K562 (cell line): ENCODE measurements around the gene RMC1. TPM values are rescaled to one million over a fixed set of nuclear protein-coding genes. Genes with fewer than 3 reads are reported as not detected.
A peak's percentile ranks its signal among the peaks of the same experiment; 100 is the strongest.

Experiments used
- CBX3 ChIP-seq, 2 experiments: IDR thresholded peaks; 1 replicate in 1 of 2; 2 replicates in 1 of 2; pipeline ENCODE4 v1.6.1; 2012; ENCODE audit warnings: inconsistent platforms in 2 of 2, low read length in 2 of 2, borderline replicate concordance in 1 of 2, control low read depth in 1 of 2
- CHD1 ChIP-seq: fragments of 200-600 bp; sonication (generic); IDR thresholded peaks from one replicate; pipeline ENCODE4 v1.6.1; 2012; ENCODE audit warnings: mild to moderate bottlenecking, moderate library complexity, low read length, inconsistent platforms
- HMG20B ChIP-seq: fragments of 250-450 bp; sonication (Bioruptor Pico); IDR thresholded peaks from 2 replicates; pipeline ENCODE4 v1.5.0; 2021; ENCODE audit warnings: mild to moderate bottlenecking
- NCOR1 ChIP-seq: fragments of 450-650 bp; IDR thresholded peaks from 2 replicates; pipeline ENCODE4 v1.6.1; 2016; ENCODE audit warnings: mild to moderate bottlenecking, moderate library complexity
- PRPF4 ChIP-seq: fragments of 200-400 bp; formaldehyde crosslinking; IDR thresholded peaks from one replicate; pipeline ENCODE4 v1.6.1; 2017; ENCODE audit warnings: low read length, low read depth, mild to moderate bottlenecking; ENCODE audit not compliant: insufficient read depth, poor library complexity, severe bottlenecking
- SIN3A ChIP-seq, 2 experiments: fragments of 150-350 bp in 1 of 2; IDR thresholded peaks; 2 replicates each; pipeline ENCODE4 v1.6.1; 2011 to 2016; ENCODE audit warnings: borderline replicate concordance in 2 of 2, low read depth in 2 of 2, low read length in 2 of 2, mild to moderate bottlenecking in 2 of 2, moderate library complexity in 2 of 2; ENCODE audit not compliant: control insufficient read depth in 1 of 2
- SIN3B ChIP-seq: fragments of 450-650 bp; IDR thresholded peaks from 2 replicates; pipeline ENCODE4 v1.6.1; 2017; ENCODE audit warnings: low read depth, mild to moderate bottlenecking, moderate library complexity
- SMC3 ChIP-seq: conservative IDR thresholded peaks from 2 replicates; pipeline ENCODE4 v1.6.1; 2011; ENCODE audit warnings: low read depth, low read length, improper control_type of control experiment; ENCODE audit not compliant: insufficient read depth
- STAT5A ChIP-seq: IDR thresholded peaks from 2 replicates; pipeline ENCODE4 v1.6.1; 2012; ENCODE audit warnings: low read length, inconsistent platforms, borderline replicate concordance
- SUPT5H ChIP-seq: fragments of 450-650 bp; IDR thresholded peaks from 2 replicates; pipeline ENCODE4 v1.6.1; 2016
- U2AF1 ChIP-seq: fragments of 200-400 bp; formaldehyde crosslinking; optimal IDR thresholded peaks from 2 replicates; pipeline ENCODE3; 2017; ENCODE audit warnings: mild to moderate bottlenecking, low read depth, low read length, moderate library complexity
- ZBTB2 ChIP-seq: fragments of 450-650 bp; IDR thresholded peaks from 2 replicates; pipeline ENCODE4 v1.6.1; 2016; ENCODE audit warnings: antibody characterized with exemption
- ZFP30 ChIP-seq: fragments of 250-450 bp; sonication (Bioruptor Pico); IDR thresholded peaks from 2 replicates; pipeline ENCODE4 v1.8.0; 2022; ENCODE audit warnings: moderate library complexity, mild to moderate bottlenecking, inconsistent platforms, borderline replicate concordance
- ZFP36 ChIP-seq: fragments of 150-350 bp; IDR thresholded peaks from 2 replicates; pipeline ENCODE4 v1.6.1; 2018; ENCODE audit warnings: low read length, low read depth; ENCODE audit not compliant: partially characterized antibody
- ZNF124 ChIP-seq: sonication (generic); formaldehyde crosslinking; IDR thresholded peaks from 2 replicates; pipeline ENCODE4 v1.8.1; 2022; ENCODE audit warnings: missing genetic modification reagents
- ZNF518B ChIP-seq: fragments of 250-450 bp; sonication (Bioruptor Pico); IDR thresholded peaks from 2 replicates; pipeline ENCODE4 v1.5.0; 2021; ENCODE audit warnings: mild to moderate bottlenecking, moderate library complexity
- ZNF57 ChIP-seq: fragments of 450-650 bp; formaldehyde crosslinking; IDR thresholded peaks from 2 replicates; pipeline ENCODE4 v1.4.0; 2020; ENCODE audit warnings: mild to moderate bottlenecking, moderate library complexity
- ZNF592 ChIP-seq: fragments of 450-650 bp; IDR thresholded peaks from 2 replicates; pipeline ENCODE4 v1.6.1; 2017; ENCODE audit warnings: antibody characterized with exemption, mild to moderate bottlenecking
- polyA plus RNA-seq, 8 experiments: library from polyadenylated mRNA; depleted of rRNA in 4 of 8; stranded (reverse) in 5 of 8; unstranded in 3 of 8; fragments of >200 nt; fragmentation: Nextera tagmentation in 2 of 8; fragmentation: Illumina TruSeq in 1 of 8; extraction: Ambion mirVana in 2 of 8; extraction: Trizol in 1 of 8; gene quantifications; 2 replicates each; pipeline versions ENCODE4 v1.2.1 to v1.2.3, GENCODE V29; 2011 to 2014; ENCODE audit warnings: inconsistent platforms in 1 of 8, missing spikeins in 1 of 8
- total RNA-seq, 7 experiments: library from RNA; depleted of rRNA in 6 of 7; stranded (reverse); fragments of >200 nt in 6 of 7; fragmentation: Illumina TruSeq in 2 of 7; extraction: Trizol in 2 of 7; gene quantifications; 2 replicates each; pipeline versions ENCODE4 v1.2.1 to v1.2.3, GENCODE V29; 2011 to 2021; ENCODE audit warnings: low replicate concordance in 1 of 7

RMC1 gene
- total and polyA plus RNA-seq, 9 of the 15 experiments (the other 6 are each of a cell fraction or from before 2014, with no cell fraction given) = 7.5 to 42.4 (median 35.5) TPM

GRCh38 chr18:23487738-23488570 is 15.4 kb upstream of the RMC1 start (continued):
- TF ChIP-seq ZNF124 (CRISPR knock-in tag) (no peak), ZNF518B (CRISPR knock-in tag) (no peak), PRPF4 (no peak), ZNF57 (no peak), STAT5A (no peak; the same call in 1 of the 2 replicates), HMG20B (no peak), ZBTB2 (no peak), SIN3A (IDR thresholded peaks at IDR 0.05; ENCODE audit: borderline replicate concordance in 2 of 2, control insufficient read depth in 1 of 2, low read depth in 2 of 2, low read length in 2 of 2) (peak in 1 of 2 experiments; percentile 50; a peak in 1 of 4 replicates), ZFP36 (no peak), SUPT5H (no peak), CBX3 (IDR thresholded peaks at IDR 0.05; ENCODE audit: borderline replicate concordance in 1 of 2, low read length in 2 of 2) (no peak), ZNF592 (peak; percentile 64; the same call in 1 of the 2 replicates), NCOR1 (peak; percentile 67), U2AF1 (no peak), CHD1 (peak; percentile 66), SIN3B (no peak), SMC3 (no peak), ZFP30 (CRISPR knock-in tag) (peak; percentile 77; the same call in 1 of the 2 replicates)
